Fibroblast of pulmonary artery (primary cell): ENCODE results near the gene ZDHHC9.
A peak's percentile ranks its signal among the peaks of the same experiment; 100 is the strongest.
"Not testable (repeated sequence)": the region's sequence is repeated elsewhere in the genome, so short reads cannot be mapped to it uniquely, and the experiment has no call there.

Source experiments
- DNase-seq: peaks from one replicate; pipeline ENCODE4 v3.0.0-alpha.2; 2010; ENCODE audit warnings: low read depth
- H3K4me3 ChIP-seq: replicated peaks from 2 replicates; pipeline ENCODE4 v1.5.1; 2011; ENCODE audit warnings: low read depth, mild to moderate bottlenecking, control low read depth, low read length, moderate library complexity
- CTCF ChIP-seq: IDR thresholded peaks from 2 replicates; pipeline ENCODE4 v1.5.1; 2011; ENCODE audit warnings: mild to moderate bottlenecking, control low read depth, low read length, inconsistent platforms; ENCODE audit errors: missing control alignments

Gene ZDHHC9

DNA sequence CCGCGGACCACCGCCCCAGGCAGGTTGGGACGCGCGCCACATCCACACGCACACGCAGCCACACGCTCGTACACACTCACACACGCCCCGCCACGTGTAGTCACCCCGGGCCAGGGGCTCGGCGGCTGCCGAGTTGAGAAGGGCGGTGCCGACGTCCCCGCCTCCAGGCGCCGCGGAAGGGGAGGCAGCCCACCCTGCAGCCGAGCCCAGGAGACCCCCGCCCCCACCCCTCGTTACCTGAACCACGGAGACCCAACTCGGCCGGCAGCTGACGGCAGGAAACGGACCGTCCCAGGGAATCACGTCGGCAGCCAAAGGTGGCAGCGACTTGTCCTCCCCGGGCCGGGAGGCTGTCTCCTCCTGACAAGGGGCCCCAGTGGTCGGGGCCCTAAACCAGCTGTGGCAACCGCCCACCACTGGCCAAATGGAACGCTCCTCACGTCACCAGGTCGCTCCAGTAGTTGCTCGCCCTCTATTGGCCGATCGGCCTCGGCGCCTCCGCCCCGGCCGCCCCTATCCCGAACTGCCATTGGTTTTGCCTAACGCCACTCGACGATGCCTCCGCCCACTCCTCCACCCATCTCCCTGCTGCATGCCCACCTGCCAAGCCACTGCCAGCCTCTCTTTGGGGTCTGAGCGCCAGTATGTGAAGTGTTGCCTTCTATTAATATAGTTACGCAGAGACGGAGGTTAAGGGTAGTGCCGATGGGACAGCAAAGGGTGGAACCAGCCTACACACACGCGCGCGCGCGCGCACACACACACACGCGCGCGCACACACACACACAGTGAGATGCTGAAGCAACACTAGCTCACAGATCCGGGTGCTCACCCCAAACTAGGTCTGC lies at the start of gene ZDHHC9:
ZDHHC9 (minus strand) TSS at position 428 of the 848 bp plus-strand sequence. CDS start 1,941 bp downstream, outside the sequence.
- DNase-seq: peak; percentile 89
- no peak for TF ChIP-seq CTCF
- peak within 1 kb of the TSS; percentile 71 for H3K4me3 ChIP-seq

GRCh38 chrX:129877401-129877800 lies 33.7 kb upstream of the ZDHHC9 start:
- no peak overlapping the region for H3K4me3 ChIP-seq
- TF ChIP-seq CTCF: no peak
- DNase-seq: no peak

DNA sequence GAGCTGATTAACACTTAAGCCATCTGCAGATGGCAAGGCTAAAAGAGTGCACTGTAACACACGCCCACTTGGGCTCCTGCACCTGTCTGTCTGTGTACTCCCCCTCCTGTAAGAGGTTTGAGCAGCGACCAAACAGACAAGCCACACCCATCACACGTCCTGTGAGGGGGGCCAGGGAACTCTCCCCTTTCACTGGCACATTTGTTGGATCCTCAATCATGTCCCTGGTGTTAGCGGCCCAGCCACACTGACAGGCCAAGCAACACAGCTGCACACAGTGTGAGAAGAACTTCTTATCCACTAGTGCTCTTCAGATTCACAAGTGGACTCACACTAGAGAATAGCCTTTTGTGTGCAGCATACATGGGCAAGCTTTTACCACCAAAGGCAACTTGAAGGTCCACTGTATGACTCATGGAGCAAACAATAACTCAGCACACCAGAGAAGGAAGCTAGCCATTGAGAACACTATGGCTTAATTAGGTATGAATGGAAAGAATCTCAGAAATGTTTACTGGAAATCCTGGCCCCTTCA lies 33.2 kb upstream of the ZDHHC9 start:
- peak; percentile 48 for DNase-seq
- TF ChIP-seq CTCF: no peak
- H3K4me3 ChIP-seq: no peak overlapping the region

GRCh38 chrX:129875669-129876068 lies 32.0 kb upstream of the ZDHHC9 start:
- DNase-seq: peak; percentile 65
- no peak overlapping the region for H3K4me3 ChIP-seq
- peak; percentile 11 for TF ChIP-seq CTCF

GRCh38 chrX:129872524-129872923 lies 28.8 kb upstream of the ZDHHC9 start:
- TF ChIP-seq CTCF: no peak
- no peak overlapping the region for H3K4me3 ChIP-seq
- no peak for DNase-seq

DNA sequence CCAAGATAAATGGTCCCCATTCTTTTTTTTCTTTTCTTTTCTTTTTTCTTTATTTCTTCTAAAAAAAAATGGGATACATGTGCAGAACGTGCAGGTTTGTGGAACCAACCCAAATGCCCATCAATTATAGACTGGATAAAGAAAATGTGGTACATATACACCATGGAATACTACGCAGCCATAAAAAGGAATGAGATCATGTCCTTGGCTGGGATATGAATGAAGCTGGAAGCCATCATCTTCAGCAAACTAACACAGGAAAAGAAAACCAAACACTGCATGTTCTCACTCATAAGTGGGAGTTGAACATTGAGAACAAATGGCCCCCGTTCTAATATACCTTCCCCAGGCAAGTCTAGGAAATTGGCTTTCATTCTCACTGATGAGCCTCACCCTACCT lies 22.6 kb upstream of the ZDHHC9 start:
- not testable (repeated sequence) for DNase-seq, H3K4me3 ChIP-seq

- not testable (repeated sequence) for H3K4me3 ChIP-seq, DNase-seq
Observed at GRCh38 chrX:129859134-129859533, 15.4 kb upstream of the ZDHHC9 start.

- not testable (repeated sequence) for H3K4me3 ChIP-seq, DNase-seq
Observed at GRCh38 chrX:129851825-129852224, 8.1 kb upstream of the ZDHHC9 start.
